Amniotic stem cell (primary cell): Measurements from ENCODE around the gene TENM4.
"Not testable (repeated sequence)": the region's sequence is repeated elsewhere in the genome, so short reads cannot be mapped to it uniquely, and the experiment has no call there.

Experiments used
- DNase-seq: peaks from one replicate; lab custom pipeline; 2025; lab: John Stamatoyannopoulos, UW

Gene TENM4

GRCh38 chr11:79021601-79022000, 419.2 kb downstream of the TENM4 start:
- DNase-seq: no peak

- DNase-seq: no peak
Measured at GRCh38 chr11:79019975-79020374, 420.9 kb downstream of the TENM4 start.

GRCh38 chr11:79019277-79019676, 421.6 kb downstream of the TENM4 start:
- no peak for DNase-seq

GRCh38 chr11:79018371-79018849, 422.4 kb downstream of the TENM4 start:
- peak; percentile 49 for DNase-seq

GRCh38 chr11:79017811-79018210, 423.0 kb downstream of the TENM4 start:
- DNase-seq: no peak

GRCh38 chr11:79013509-79013908, 427.3 kb downstream of the TENM4 start:
- DNase-seq: no peak

GRCh38 chr11:79011357-79011756, 429.5 kb downstream of the TENM4 start:
- DNase-seq: no peak

- no peak for DNase-seq
Measured at GRCh38 chr11:79007771-79008402, 432.9 kb downstream of the TENM4 start.

GRCh38 chr11:79006854-79007253, 434.0 kb downstream of the TENM4 start:
- no peak for DNase-seq

GRCh38 chr11:78996007-78996406, 444.8 kb downstream of the TENM4 start:
- no peak for DNase-seq

GRCh38 chr11:78995171-78995570, 445.7 kb downstream of the TENM4 start:
- DNase-seq: no peak

GRCh38 chr11:78993802-78994430, 446.9 kb downstream of the TENM4 start:
- DNase-seq: no peak

GRCh38 chr11:78991681-78992080, 449.1 kb downstream of the TENM4 start:
- DNase-seq: no peak

GRCh38 chr11:78990261-78990660, 450.6 kb downstream of the TENM4 start:
- no peak for DNase-seq

GRCh38 chr11:78987748-78988147, 453.1 kb downstream of the TENM4 start:
- no peak for DNase-seq

GRCh38 chr11:78986305-78986704, 454.5 kb downstream of the TENM4 start:
- DNase-seq: no peak

- no peak for DNase-seq
Measured at GRCh38 chr11:78985663-78986062, 455.2 kb downstream of the TENM4 start.

GRCh38 chr11:78982473-78982872, 458.4 kb downstream of the TENM4 start:
- DNase-seq: no peak

- no peak for DNase-seq
Measured at GRCh38 chr11:78981153-78981552, 459.7 kb downstream of the TENM4 start.

- no peak for DNase-seq
Measured at GRCh38 chr11:78978831-78979230, 462.0 kb downstream of the TENM4 start.

- not testable (repeated sequence) for DNase-seq
Measured at GRCh38 chr11:78977848-78978247, 463.0 kb downstream of the TENM4 start.

GRCh38 chr11:78977009-78977408, 463.8 kb downstream of the TENM4 start:
- DNase-seq: no peak

GRCh38 chr11:78975081-78975480, 465.7 kb downstream of the TENM4 start:
- no peak for DNase-seq

GRCh38 chr11:78973876-78974275, 467.0 kb downstream of the TENM4 start:
- DNase-seq: no peak
